ENCODE data around the gene EED.
"Not testable (repeated sequence)": the region's sequence is repeated elsewhere in the genome, so short reads cannot be mapped to it uniquely, and the experiment has no call there.

The EED gene

DNA sequence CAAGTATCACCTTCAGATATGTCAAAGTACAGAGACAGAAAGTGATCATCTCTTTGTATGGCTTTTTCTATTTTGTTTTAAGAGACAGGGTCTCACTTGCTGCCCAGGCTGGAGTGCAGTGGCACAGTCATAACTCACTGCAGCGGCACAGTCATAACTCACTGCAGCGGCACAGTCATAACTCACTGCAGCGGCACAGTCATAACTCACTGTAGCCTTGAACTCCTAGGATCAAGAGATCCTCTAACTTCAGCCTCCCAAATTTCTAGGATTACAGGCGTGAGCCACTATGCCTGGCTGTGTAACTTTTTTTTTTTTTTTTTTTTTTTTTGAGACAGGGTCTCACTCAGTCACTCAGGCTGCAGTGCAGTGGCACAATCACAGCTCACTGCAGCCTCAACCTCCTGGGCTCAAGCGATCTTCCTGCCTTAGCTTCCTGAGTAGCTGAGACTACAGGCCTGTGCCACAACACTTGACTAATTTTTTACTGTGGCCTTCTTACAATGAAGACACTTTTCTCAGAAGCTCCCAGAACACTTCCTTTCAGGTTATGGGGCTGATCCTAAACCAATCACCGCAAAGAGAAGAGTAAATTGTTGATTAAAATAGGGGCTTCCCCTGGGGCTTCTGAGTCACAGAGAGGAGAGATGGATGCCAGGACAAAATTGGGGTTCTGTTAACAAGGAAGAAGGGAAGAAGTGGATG, 48.5 kb downstream of the EED start:
- TF ChIP-seq, protein P1, sequence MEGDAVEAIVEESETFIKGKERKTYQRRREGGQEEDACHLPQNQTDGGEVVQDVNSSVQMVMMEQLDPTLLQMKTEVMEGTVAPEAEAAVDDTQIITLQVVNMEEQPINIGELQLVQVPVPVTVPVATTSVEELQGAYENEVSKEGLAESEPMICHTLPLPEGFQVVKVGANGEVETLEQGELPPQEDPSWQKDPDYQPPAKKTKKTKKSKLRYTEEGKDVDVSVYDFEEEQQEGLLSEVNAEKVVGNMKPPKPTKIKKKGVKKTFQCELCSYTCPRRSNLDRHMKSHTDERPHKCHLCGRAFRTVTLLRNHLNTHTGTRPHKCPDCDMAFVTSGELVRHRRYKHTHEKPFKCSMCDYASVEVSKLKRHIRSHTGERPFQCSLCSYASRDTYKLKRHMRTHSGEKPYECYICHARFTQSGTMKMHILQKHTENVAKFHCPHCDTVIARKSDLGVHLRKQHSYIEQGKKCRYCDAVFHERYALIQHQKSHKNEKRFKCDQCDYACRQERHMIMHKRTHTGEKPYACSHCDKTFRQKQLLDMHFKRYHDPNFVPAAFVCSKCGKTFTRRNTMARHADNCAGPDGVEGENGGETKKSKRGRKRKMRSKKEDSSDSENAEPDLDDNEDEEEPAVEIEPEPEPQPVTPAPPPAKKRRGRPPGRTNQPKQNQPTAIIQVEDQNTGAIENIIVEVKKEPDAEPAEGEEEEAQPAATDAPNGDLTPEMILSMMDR (conservative IDR thresholded peaks at IDR 0.05; ENCODE audit: low read length) = no peak
- no peak for DNase-seq (ENCODE audit: low read depth)
- H3K4me3 ChIP-seq (ENCODE audit: low read length) = no peak overlapping the region

DNA sequence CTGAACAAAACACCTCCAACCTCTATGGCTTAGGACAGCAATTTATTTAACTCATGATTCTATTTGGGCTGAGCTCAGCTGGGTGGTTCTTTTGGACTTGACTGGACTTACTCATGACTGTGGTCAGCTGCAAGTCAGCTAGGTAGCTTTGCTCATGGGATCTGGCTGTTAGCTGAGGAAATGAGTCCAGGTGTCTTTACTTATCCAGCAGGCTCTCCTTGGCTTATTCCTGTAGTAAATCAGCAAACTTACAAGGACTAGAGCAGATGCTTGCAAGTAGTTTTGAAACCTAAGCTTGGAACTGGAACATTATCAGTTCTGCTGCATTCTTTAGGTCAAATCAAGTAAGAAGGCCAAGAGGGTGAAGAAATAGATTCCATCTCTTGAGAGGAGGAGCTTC, 49.5 kb downstream of the EED start:
- TF ChIP-seq, protein P1 (conservative IDR thresholded peaks at IDR 0.05; ENCODE audit: low read length) = no peak
- DNase-seq (ENCODE audit: low read depth) = peak; percentile 66
- no peak overlapping the region for H3K4me3 ChIP-seq (ENCODE audit: low read length)

DNA sequence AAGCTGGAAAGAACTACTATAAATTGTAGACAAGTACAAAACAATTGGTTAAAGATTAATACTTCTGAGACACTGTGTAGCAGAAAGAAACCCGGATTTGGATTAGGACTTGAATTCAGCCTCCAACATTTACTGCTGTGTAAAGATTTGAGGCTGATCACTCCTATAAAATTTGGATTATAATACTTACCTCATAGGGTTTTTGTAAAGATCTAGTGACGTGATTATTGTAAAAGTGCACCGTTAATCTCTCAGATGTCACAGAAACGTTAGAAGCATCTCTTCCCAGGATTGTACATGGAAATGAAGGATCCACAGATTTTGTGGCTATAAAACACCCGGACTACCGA, 57.2 kb downstream of the EED start:
- H3K4me3 ChIP-seq (ENCODE audit: low read length) = peak overlapping the region; percentile 90

DNA sequence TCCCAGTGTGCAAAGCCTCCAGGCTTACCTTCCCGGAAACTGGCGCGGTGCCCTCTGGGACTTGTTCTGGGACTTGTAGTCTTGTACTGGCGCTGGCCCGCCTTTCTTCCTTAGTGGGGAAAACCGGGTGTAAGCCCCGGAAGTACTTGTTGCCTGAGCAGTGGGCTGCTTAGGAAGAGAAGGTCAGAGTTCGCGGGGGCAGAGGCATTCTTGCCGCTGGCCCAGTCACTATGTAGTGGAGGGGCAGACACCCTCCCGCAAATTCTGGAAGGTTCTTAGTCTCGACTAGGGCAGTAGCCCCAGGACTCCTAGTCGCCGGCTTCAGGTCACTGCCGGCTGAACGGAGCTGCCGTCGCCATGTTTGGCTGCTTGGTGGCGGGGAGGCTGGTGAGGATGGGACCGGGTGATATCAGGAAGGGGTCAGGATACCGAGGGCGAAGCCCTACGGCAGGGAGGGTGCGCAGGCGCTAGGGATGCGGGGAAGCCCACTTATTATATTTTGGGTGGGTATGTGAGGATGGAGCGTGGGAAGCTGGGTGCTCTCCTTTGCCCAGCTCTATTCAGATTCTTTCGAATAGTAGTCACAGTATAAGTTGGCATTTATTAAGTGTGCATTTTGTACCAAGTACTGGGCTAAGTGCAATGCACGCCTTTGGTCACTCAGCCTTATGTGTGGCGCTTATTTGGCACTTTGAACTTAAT, 57.7 kb downstream of the EED start, which contains the start of gene HIKESHI:
HIKESHI (plus strand) TSS at position 149 of the 702 bp plus-strand sequence; CDS start at position 358, 209 bp downstream.
- TF ChIP-seq, protein P1 (conservative IDR thresholded peaks at IDR 0.05; ENCODE audit: low read length) = no peak
- DNase-seq (ENCODE audit: low read depth) = peak; percentile 97
- peak within 1 kb of the TSS; percentile 90 for H3K4me3 ChIP-seq (ENCODE audit: low read length)

More for the DNA sequence above, 57.2 kb downstream of the EED start:
- no peak for DNase-seq (ENCODE audit: low read depth)
- TF ChIP-seq, protein P1 (conservative IDR thresholded peaks at IDR 0.05; ENCODE audit: low read length) = no peak

DNA sequence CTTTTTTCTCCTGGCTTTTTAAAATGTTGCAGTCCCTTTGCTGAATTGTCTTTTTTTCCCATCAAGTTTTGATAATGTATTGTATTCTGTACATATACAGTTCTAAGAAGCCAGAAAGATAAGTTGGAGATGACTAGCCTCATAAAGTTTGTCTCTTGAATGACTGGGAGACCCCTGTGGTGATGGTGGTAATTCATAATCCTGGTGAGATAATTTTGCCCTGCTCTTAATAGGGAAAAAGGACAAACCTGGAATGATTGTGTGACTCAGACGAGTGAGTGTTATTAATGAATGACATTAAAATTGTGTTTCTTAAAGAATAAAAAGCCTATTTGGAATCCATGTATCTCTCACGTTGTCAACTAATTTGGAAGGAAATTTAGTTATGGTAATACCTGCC, 58.7 kb downstream of the EED start:
- no peak for DNase-seq (ENCODE audit: low read depth)
- TF ChIP-seq, protein P1 (conservative IDR thresholded peaks at IDR 0.05; ENCODE audit: low read length) = no peak
- peak overlapping the region; percentile 90 for H3K4me3 ChIP-seq (ENCODE audit: low read length)

DNA sequence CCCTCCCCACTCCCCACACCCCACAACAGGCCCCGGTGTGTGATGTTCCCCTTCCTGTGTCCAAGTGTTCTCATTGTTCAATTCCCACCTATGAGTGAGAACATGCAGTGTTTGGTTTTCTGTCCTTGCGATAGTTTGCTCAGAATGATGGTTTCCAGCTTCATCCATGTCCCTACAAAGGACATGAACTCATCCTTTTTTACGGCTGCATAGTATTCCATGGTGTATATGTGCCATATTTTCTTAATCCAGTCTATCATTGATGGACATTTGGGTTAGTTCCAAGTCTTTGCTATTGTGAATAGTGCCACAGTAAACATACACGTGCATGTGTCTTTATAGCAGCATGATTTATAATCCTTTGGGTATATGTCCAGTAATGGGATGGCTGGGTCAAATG, 64.2 kb downstream of the EED start:
- DNase-seq (ENCODE audit: low read depth); H3K4me3 ChIP-seq (ENCODE audit: low read length): not testable (repeated sequence)

DNA sequence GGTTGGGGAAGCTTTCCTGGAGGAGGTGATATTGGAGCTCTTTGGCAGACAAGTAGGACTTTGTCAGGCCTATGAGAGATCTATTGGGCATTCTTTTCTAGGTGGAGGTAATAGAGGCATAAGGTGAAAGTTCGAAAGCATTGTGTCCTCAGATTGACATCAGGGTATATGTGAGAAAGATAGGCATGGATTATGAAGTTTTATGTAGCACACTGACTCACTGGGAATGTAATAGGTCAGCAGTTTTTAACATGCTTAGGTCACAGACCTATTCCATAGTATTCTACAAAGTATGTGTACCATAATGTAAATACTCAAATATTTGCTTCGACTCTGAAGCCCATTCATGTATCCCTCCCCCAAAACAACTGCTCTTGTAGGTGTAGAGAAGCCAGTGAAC, 69.2 kb downstream of the EED start:
- TF ChIP-seq, protein P1 (conservative IDR thresholded peaks at IDR 0.05; ENCODE audit: low read length) = no peak
- no peak overlapping the region for H3K4me3 ChIP-seq (ENCODE audit: low read length)
- DNase-seq (ENCODE audit: low read depth) = no peak
